GM18909 (cell line): Measurements from ENCODE around the gene EZH2.

ENCODE experiments used
- ATAC-seq: cut with Tn5 transposase; IDR thresholded peaks from one replicate; pipeline ENCODE4 v1.9.1; 2021; ENCODE audit warnings: mild to moderate bottlenecking; ENCODE audit not compliant: unreplicated experiment, poor library complexity

EZH2 gene

DNA sequence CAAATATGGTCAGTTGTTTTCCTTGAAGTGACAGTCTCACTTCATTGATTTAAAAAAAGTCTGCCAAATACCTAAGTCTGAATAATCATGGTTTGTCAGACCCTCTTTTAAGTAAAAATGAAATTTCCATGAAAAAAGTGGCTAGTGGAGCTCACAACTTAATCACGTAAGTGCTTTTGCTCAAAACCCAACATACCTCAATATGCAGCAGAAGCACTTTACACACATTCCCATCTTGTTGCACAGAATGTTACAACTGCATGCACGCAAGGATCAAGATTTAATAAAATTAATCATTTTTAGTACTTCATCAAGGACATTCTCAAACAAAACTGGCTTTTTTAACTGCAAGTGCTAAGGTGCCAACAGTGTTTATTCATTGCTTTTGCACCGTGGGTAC is 21.6 kb downstream of the EZH2 start:
- ATAC-seq: no peak

- no peak for ATAC-seq
These were observed 25.6 kb downstream of the EZH2 start for GRCh38 chr7:148858489-148858888.

DNA sequence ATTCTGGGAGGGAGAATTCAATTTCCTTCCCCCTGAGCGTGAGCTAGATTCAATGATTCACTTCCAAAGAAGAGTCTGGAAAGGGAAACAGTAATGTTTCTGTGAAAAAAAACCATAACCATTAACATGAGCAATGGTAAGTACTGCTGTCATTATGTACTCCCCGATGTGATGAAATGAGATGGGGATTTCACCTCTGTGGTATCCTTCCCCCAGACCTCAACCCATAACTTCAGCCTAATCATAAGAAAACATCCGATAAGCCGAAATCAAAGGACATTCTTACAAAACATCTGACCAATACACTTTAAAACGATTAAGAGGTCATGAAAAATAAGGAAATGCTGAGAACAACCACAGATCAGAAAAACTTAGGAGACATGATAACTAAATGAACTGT is 27.2 kb downstream of the EZH2 start:
- ATAC-seq: peak; percentile 49

GRCh38 chr7:148856578-148856881 is 27.6 kb downstream of the EZH2 start:
- ATAC-seq: peak; percentile 7

GRCh38 chr7:148854983-148855382 is 29.1 kb downstream of the EZH2 start:
- ATAC-seq: no peak

DNA sequence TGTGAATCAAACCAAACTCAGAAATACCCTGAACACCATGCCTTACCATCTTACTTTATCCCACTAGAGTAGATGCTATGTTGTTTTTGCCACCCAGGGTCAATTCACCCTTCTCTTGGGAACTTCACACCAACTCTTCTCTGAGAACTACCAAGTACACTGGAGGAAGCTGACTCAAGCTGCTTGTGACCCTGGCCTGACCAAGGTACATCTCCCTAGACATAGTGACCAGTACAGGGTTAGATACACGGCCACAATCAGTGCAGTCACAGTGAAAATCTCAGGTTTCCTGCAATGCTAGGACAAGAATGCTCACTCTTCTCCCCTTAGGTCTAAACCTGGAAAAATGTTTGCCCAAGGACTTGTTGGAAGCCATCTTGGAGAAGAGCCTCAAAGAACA is 31.8 kb downstream of the EZH2 start:
- no peak for ATAC-seq

DNA sequence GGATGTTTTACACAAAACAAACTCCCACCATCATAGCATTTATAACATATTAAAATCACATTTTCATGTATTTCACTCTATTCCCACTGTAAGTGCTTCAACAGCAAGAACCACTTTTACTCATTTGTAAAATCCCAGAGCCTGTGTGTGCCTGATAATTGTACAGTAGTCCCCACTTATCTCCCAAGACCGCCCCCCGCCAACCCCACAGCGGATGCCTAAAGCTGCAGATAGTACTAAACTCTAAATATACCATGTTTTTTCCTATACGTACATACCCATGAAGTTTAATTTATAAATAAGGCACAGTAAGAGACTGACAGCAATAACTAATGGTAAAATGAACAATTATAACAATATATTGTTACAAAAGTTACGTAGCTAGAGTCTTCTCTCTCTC is 33.5 kb downstream of the EZH2 start:
- ATAC-seq: no peak

GRCh38 chr7:148849393-148850098 is 34.5 kb downstream of the EZH2 start:
- no peak for ATAC-seq

GRCh38 chr7:148847815-148848734 is 36.0 kb downstream of the EZH2 start:
- ATAC-seq: no peak

DNA sequence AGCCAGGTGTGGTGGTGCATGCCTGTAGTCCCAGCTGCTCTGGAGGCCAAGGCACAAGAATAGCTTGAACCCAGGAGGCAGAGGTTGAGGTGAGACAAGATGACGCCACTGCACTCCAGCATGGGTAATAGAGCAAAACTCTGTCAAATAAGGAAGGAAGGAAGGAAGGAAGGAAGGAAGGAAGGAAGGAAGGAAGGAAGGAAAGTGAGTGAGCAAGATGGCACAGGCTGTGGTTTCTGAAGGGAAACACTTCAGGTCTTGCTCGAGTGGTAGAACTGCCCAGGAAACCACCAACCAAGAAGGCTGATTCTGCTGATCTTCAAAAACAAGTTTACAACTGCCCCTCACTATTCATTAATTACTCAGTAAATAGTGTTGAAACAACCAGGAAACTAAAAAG is 45.2 kb downstream of the EZH2 start:
- ATAC-seq: peak; percentile 48

- ATAC-seq: no peak
These were observed 48.2 kb downstream of the EZH2 start for GRCh38 chr7:148835854-148836253.

DNA sequence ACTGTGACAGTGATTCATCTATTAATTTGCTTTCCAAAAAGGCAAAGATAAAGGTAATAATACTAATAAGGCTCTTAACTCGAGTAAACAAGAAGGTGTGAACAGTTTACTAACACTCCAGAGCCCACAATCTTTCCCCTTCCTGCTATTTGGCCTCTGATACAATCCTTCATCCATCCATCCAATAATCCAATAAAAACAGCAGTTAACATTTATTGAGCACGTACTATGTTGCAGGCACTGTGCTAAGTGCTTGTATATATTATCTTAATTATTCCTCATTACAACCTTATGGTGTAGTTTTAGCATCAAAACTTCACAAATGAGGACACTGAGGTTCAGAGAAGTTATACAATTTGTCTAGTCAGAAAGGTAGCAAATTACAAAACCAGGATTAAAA is 49.5 kb downstream of the EZH2 start:
- no peak for ATAC-seq

GRCh38 chr7:148831782-148832181 is 52.3 kb downstream of the EZH2 start:
- no peak for ATAC-seq

DNA sequence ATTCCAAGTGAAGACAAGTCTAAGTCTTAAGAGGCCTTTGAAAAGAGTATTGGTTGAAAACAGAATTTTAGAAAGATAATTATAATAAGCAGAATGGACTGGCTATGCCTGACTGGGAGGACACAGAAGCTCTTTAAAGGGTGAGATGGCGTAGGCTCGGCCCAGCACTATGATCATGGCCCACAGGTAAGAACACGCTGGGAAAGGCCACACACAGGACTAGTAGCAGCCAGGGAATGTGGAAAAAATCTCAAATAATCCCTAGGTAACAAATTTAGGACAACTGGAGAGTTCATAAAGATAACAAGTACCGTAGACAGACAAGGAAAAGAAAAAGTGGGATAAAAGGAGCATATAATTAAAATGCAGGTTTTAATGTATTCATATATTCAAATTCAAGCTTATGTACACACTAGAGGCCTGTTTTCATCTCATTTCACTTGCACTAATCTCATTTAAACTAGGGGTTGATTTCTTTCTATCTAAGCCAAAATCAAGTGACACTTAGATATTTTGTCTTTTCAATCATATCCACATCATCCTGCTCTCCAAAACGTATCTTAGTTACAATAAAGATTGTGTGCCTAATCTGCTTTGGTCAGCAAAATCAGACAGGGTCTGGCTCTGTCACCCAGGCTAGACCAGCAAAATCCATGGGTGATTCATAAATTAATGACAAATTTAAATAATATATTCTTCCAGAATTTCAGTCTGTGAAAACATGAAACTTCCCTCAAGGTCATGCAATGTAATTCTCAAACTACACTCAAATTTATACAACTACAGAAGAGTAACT is 53.0 kb downstream of the EZH2 start:
- ATAC-seq: no peak

- ATAC-seq: no peak
These were observed 55.1 kb downstream of the EZH2 start for GRCh38 chr7:148828965-148829364.

DNA sequence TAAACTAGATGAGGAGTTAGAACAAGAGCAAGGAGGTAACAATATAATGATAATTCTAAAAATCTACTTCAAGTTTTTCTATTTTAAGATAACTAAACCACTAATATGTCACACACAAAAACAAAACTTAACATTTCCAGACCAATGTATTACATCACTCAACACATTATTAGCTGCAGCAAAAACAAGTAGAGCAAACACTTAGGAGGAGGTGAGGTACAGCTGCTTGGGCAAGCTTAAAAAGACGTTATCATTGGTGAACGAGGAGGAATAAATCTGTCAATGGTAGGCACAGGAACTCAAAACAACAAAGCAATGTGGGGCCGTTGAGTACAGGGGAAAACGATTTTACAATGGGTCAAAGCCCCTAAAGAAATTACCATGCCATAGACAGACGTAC is 58.8 kb downstream of the EZH2 start:
- ATAC-seq: no peak

- ATAC-seq: no peak
These were observed 59.2 kb downstream of the EZH2 start for GRCh38 chr7:148824864-148825263.

- no peak for ATAC-seq
These were observed 62.7 kb downstream of the EZH2 start for GRCh38 chr7:148821422-148821821.

DNA sequence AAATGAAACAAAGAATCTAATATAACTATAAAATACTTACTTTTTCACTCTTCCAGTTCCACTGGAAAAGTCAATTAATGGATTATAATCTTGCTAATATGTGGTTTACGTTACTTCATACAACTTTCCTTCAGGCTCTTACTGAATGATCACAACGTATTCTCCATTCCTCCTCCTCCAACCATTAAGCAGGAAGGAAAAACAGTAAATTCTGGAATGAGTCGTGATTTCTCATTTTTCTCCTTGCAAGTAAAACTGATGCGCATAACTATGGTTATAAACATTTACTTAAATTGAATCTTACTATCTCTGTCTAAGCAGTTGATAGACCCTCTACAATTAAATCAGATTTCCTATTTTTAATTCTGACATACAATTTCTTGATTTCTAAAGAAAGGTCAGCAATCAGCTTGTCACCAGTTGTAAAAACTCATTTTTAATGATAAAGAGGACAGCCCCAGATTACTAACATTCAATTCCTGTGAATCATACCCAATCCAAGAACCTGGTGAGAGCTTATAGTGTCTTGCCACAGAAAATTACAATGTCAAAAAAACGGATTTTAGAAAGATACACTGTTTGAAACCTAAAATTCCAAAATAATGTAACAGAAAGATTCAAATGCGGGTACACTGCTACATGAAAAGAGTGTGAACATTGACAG is 64.3 kb downstream of the EZH2 start:
- no peak for ATAC-seq

- ATAC-seq: no peak
These were observed 68.5 kb downstream of the EZH2 start for GRCh38 chr7:148815612-148816011.
